Loucy (cell line): ENCODE measurements around the gene C10orf62.
A peak's percentile ranks its signal among the peaks of the same experiment; 100 is the strongest.

Experiments used
- H2AFZ ChIP-seq: fragments of 200-600 bp; sonication (generic); 2 replicates; pipeline ENCODE4 v1.6.0; 2016; ENCODE audit warnings: antibody characterized with exemption, mild to moderate bottlenecking, low read length, moderate library complexity
- H3F3A ChIP-seq: fragments of 200-600 bp; 2 replicates; pipeline ENCODE4 v1.6.0; 2016; ENCODE audit warnings: antibody characterized with exemption, low read depth, mild to moderate bottlenecking
- H3K27me3 ChIP-seq: fragments of 200-600 bp; sonication (generic); 2 replicates; pipeline ENCODE4 v1.6.1; 2014; ENCODE audit warnings: low read length, mild to moderate bottlenecking; ENCODE audit not compliant: insufficient read depth, poor library complexity, severe bottlenecking
- H3K36me3 ChIP-seq: fragments of 200-600 bp; sonication (generic); 2 replicates; pipeline ENCODE4 v1.6.1; 2016; ENCODE audit warnings: low read length; ENCODE audit not compliant: insufficient read depth
- H3K4me1 ChIP-seq: fragments of 200-600 bp; sonication (generic); 2 replicates; pipeline ENCODE4 v1.5.1; 2014; ENCODE audit warnings: low read length, mild to moderate bottlenecking; ENCODE audit not compliant: insufficient read depth, poor library complexity, severe bottlenecking
- H3K4me2 ChIP-seq: fragments of 200-600 bp; sonication (generic); 2 replicates; pipeline ENCODE4 v1.6.0; 2014; ENCODE audit warnings: antibody characterized with exemption, low read length, low read depth, mild to moderate bottlenecking; ENCODE audit not compliant: poor library complexity, severe bottlenecking
- H3K4me3 ChIP-seq: fragments of 200-600 bp; sonication (generic); 2 replicates; pipeline ENCODE4 v1.5.1; 2014; ENCODE audit warnings: low read length, mild to moderate bottlenecking, mixed read lengths; ENCODE audit not compliant: poor library complexity, severe bottlenecking
- H3K79me2 ChIP-seq: fragments of 200-600 bp; sonication (generic); 2 replicates; pipeline ENCODE4 v1.6.1; 2014; ENCODE audit warnings: low read length; ENCODE audit not compliant: insufficient read depth
- H3K9ac ChIP-seq: fragments of 200-600 bp; sonication (generic); 2 replicates; pipeline ENCODE4 v1.6.0; 2014; ENCODE audit warnings: mild to moderate bottlenecking, low read depth, low read length, moderate library complexity; ENCODE audit not compliant: poor library complexity, severe bottlenecking
- H3K9me2 ChIP-seq: fragments of 200-600 bp; sonication (generic); replicated peaks from 2 replicates; pipeline ENCODE4 v1.6.1; 2016; ENCODE audit warnings: low read depth, low read length, mixed read lengths
- H3K9me3 ChIP-seq: fragments of 200-600 bp; sonication (generic); 2 replicates; pipeline ENCODE4 v1.6.1; 2014; ENCODE audit warnings: mild to moderate bottlenecking, antibody characterized with exemption, low read length, low read depth; ENCODE audit not compliant: insufficient read depth
- H4K20me1 ChIP-seq: fragments of 200-600 bp; sonication (generic); 2 replicates; pipeline ENCODE4 v1.6.0; 2014; ENCODE audit warnings: antibody characterized with exemption, low read length, mild to moderate bottlenecking; ENCODE audit not compliant: insufficient read depth, poor library complexity, severe bottlenecking
- EZH2phosphoT487 ChIP-seq: fragments of 200-600 bp; IDR thresholded peaks from 2 replicates; pipeline ENCODE4 v1.6.1; 2018; ENCODE audit warnings: antibody characterized with exemption, mild to moderate bottlenecking, moderate library complexity, borderline replicate concordance
- TF ChIP-seq, protein P1 (sequence below): fragments of 200-600 bp; sonication (generic); conservative IDR thresholded peaks from 2 replicates; pipeline ENCODE4 v1.5.1; 2014; ENCODE audit warnings: mild to moderate bottlenecking, antibody characterized with exemption, low read length

Gene C10orf62

DNA sequence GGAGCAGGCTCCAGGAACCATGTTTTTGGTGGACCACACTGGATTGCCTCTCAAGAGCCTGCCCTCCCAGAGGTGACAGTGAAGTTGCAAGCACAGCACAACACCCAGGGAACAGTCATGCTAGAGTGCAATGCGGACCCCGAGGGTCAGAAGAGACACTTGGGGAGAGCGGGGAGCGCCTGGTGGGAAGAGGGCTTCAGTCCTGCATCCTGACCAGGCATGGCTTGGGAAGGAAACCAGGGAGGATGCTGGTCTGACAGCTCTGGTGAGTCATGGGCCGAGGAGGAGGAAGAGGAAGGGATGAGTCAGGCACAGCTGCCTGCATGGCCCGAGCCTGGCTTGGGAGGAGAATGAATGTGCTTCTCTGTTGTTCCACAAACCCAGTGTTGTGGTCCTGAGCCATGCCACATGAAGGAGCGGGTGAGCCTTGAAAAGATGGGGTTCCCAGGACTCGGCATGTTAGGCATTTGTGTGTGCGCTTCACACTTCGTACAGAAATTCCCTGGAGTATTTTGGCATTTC lies 46.4 kb upstream of the C10orf62 start:
- TF ChIP-seq, protein P1, sequence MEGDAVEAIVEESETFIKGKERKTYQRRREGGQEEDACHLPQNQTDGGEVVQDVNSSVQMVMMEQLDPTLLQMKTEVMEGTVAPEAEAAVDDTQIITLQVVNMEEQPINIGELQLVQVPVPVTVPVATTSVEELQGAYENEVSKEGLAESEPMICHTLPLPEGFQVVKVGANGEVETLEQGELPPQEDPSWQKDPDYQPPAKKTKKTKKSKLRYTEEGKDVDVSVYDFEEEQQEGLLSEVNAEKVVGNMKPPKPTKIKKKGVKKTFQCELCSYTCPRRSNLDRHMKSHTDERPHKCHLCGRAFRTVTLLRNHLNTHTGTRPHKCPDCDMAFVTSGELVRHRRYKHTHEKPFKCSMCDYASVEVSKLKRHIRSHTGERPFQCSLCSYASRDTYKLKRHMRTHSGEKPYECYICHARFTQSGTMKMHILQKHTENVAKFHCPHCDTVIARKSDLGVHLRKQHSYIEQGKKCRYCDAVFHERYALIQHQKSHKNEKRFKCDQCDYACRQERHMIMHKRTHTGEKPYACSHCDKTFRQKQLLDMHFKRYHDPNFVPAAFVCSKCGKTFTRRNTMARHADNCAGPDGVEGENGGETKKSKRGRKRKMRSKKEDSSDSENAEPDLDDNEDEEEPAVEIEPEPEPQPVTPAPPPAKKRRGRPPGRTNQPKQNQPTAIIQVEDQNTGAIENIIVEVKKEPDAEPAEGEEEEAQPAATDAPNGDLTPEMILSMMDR = no peak
- no peak for TF ChIP-seq EZH2phosphoT487
- Histone ChIP-seq H3K9ac (no peak overlapping the region), H3K36me3 (no peaks in the 10 kb centered on the region), H3F3A (no peaks in the 10 kb centered on the region), H3K27me3 (no peaks in the 10 kb centered on the region), H3K79me2 (no peaks in the 10 kb centered on the region), H3K4me2 (peak overlapping the region; percentile 32), H3K4me3 (no peak overlapping the region), H3K4me1 (peaks cover 13% of the 10 kb centered on the region), H4K20me1 (no peaks in the 10 kb centered on the region), H2AFZ (no peak overlapping the region), H3K9me2 (no peaks in the 10 kb centered on the region), H3K9me3 (no peaks in the 10 kb centered on the region)

- Histone ChIP-seq H3K4me1 (peaks cover 13% of the 10 kb centered on the region), H3K27me3 (no peaks in the 10 kb centered on the region)
These were observed 42.9 kb upstream of the C10orf62 start for GRCh38 chr10:97546456-97547270.

DNA sequence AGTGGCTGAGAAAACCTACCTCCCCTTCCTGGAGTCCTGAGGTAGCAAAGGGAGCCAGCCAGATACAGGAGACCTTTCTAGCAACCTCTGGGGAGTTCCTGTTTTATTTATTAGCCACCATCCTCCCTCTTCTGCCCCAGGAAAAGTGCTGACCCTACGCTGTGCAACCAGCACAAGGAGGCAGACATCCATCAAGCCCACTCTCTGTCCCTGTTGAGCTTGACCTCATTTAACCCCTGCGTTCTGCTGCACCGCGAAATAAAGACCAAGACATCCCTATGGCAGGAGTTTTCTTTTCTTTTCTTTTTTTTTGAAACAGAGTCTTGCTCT lies 42.3 kb upstream of the C10orf62 start:
- Histone ChIP-seq H3K9me2 (no peaks in the 10 kb centered on the region), H4K20me1 (no peaks in the 10 kb centered on the region), H3K4me2 (no peak overlapping the region), H3K9ac (no peak overlapping the region), H3K9me3 (no peaks in the 10 kb centered on the region), H3F3A (no peaks in the 10 kb centered on the region), H3K79me2 (no peaks in the 10 kb centered on the region), H2AFZ (no peak overlapping the region), H3K36me3 (no peaks in the 10 kb centered on the region), H3K4me3 (no peak overlapping the region), H3K4me1 (peaks cover 13% of the 10 kb centered on the region), H3K27me3 (no peaks in the 10 kb centered on the region)
- TF ChIP-seq, protein P1 = no peak
- TF ChIP-seq EZH2phosphoT487 = no peak

More at GRCh38 chr10:97546456-97547270, 42.9 kb upstream of the C10orf62 start:
- Histone ChIP-seq H3K4me2 (no peak overlapping the region), H3K9ac (no peak overlapping the region), H3F3A (no peaks in the 10 kb centered on the region), H3K36me3 (no peaks in the 10 kb centered on the region), H3K9me2 (no peaks in the 10 kb centered on the region), H3K4me3 (no peak overlapping the region), H3K9me3 (no peaks in the 10 kb centered on the region), H4K20me1 (no peaks in the 10 kb centered on the region), H3K79me2 (no peaks in the 10 kb centered on the region), H2AFZ (no peak overlapping the region)
- TF ChIP-seq, protein P1 = no peak
- TF ChIP-seq EZH2phosphoT487 = no peak
